Stomach (tissue), 4 donors: ENCODE data around the gene CYP21A2.

Experiments
- CTCF ChIP-seq, 7 experiments: fragments of 450-650 bp in 4 of 7; fragments of 200-600 bp in 3 of 7; sonication (generic) in 3 of 7; IDR thresholded peaks; one replicate each; pipeline ENCODE4 v1.5.1; 2016 to 2019; ENCODE audit warnings: antibody characterized with exemption in 7 of 7, control low read depth in 2 of 7, mild to moderate bottlenecking in 1 of 7
- POLR2A ChIP-seq, 4 donors: fragments of 450-650 bp; IDR thresholded peaks; one replicate each; pipeline ENCODE4 v1.6.1; 2016; ENCODE audit warnings: antibody characterized with exemption in 4 of 4, control low read depth in 2 of 4, mild to moderate bottlenecking in 1 of 4, moderate library complexity in 1 of 4

- TF ChIP-seq CTCF (IDR thresholded peaks at IDR 0.05) = peak in 6 of 7 experiments; percentile 25 to 91 (median 84)
- no peak for TF ChIP-seq POLR2A (IDR thresholded peaks at IDR 0.05)
These were observed 9.9 kb downstream of the CYP21A2 start for GRCh38 chr6:32047855-32048766.
